Measurements from ENCODE around the gene PIK3AP1. TPM values are rescaled to one million over a fixed set of nuclear protein-coding genes. Genes with fewer than 3 reads are reported as not detected.

The PIK3AP1 gene
- polyA plus RNA-seq, 1 of the 3 experiments (the other 2 are of a cell fraction), result 0.07 TPM

DNA sequence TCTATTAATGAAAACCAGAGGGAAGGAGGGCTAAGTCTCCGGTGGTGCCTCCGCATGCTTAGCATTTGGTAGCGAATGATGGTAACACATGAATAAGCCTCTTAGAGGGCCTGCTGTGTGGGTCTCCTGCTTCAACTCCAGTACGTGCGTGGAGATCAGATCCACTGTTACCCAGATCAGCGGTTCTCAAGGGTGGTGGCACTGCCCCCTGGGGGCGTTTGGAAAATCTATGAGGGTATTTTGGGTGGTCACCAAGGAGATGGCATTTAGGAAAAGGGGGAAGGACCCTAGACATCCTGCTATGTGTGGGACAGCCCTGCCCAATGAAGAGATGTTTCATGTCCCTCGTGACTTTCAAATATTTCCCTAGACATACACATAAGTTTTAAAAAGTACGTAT lies 76.4 kb downstream of the PIK3AP1 start:
- no peaks in the 10 kb centered on the region for H3K9me3 ChIP-seq
- TF ChIP-seq, protein P1, sequence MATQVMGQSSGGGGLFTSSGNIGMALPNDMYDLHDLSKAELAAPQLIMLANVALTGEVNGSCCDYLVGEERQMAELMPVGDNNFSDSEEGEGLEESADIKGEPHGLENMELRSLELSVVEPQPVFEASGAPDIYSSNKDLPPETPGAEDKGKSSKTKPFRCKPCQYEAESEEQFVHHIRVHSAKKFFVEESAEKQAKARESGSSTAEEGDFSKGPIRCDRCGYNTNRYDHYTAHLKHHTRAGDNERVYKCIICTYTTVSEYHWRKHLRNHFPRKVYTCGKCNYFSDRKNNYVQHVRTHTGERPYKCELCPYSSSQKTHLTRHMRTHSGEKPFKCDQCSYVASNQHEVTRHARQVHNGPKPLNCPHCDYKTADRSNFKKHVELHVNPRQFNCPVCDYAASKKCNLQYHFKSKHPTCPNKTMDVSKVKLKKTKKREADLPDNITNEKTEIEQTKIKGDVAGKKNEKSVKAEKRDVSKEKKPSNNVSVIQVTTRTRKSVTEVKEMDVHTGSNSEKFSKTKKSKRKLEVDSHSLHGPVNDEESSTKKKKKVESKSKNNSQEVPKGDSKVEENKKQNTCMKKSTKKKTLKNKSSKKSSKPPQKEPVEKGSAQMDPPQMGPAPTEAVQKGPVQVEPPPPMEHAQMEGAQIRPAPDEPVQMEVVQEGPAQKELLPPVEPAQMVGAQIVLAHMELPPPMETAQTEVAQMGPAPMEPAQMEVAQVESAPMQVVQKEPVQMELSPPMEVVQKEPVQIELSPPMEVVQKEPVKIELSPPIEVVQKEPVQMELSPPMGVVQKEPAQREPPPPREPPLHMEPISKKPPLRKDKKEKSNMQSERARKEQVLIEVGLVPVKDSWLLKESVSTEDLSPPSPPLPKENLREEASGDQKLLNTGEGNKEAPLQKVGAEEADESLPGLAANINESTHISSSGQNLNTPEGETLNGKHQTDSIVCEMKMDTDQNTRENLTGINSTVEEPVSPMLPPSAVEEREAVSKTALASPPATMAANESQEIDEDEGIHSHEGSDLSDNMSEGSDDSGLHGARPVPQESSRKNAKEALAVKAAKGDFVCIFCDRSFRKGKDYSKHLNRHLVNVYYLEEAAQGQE (IDR thresholded peaks at IDR 0.05; ENCODE audit: low read depth, low read length), result no peak
- TF ChIP-seq, protein P2, sequence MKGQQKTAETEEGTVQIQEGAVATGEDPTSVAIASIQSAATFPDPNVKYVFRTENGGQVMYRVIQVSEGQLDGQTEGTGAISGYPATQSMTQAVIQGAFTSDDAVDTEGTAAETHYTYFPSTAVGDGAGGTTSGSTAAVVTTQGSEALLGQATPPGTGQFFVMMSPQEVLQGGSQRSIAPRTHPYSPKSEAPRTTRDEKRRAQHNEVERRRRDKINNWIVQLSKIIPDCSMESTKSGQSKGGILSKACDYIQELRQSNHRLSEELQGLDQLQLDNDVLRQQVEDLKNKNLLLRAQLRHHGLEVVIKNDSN (IDR thresholded peaks at IDR 0.05; ENCODE audit: borderline replicate concordance, low read depth), result no peak
- TF ChIP-seq, protein P3, sequence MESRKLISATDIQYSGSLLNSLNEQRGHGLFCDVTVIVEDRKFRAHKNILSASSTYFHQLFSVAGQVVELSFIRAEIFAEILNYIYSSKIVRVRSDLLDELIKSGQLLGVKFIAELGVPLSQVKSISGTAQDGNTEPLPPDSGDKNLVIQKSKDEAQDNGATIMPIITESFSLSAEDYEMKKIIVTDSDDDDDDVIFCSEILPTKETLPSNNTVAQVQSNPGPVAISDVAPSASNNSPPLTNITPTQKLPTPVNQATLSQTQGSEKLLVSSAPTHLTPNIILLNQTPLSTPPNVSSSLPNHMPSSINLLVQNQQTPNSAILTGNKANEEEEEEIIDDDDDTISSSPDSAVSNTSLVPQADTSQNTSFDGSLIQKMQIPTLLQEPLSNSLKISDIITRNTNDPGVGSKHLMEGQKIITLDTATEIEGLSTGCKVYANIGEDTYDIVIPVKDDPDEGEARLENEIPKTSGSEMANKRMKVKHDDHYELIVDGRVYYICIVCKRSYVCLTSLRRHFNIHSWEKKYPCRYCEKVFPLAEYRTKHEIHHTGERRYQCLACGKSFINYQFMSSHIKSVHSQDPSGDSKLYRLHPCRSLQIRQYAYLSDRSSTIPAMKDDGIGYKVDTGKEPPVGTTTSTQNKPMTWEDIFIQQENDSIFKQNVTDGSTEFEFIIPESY (IDR thresholded peaks at IDR 0.05; ENCODE audit: borderline replicate concordance, low read depth), result no peak
- no peak for TF ChIP-seq YY1 (IDR thresholded peaks at IDR 0.05; ENCODE audit: low read depth)
- TF ChIP-seq RFX5 (IDR thresholded peaks at IDR 0.05; ENCODE audit: low read length), result no peak
- TF ChIP-seq USF2 (IDR thresholded peaks at IDR 0.05; ENCODE audit: borderline replicate concordance, low read depth, low read length), result no peak
- no peak for TF ChIP-seq CHD2 (IDR thresholded peaks at IDR 0.05; ENCODE audit: low read length, partially characterized antibody)
- TF ChIP-seq TCF12 (IDR thresholded peaks at IDR 0.05), result no peak
- no peak for TF ChIP-seq NRF1 (IDR thresholded peaks at IDR 0.05; ENCODE audit: low read depth, low read length)
- no peak for TF ChIP-seq ELF1 (IDR thresholded peaks at IDR 0.05)
- TF ChIP-seq, protein P4, sequence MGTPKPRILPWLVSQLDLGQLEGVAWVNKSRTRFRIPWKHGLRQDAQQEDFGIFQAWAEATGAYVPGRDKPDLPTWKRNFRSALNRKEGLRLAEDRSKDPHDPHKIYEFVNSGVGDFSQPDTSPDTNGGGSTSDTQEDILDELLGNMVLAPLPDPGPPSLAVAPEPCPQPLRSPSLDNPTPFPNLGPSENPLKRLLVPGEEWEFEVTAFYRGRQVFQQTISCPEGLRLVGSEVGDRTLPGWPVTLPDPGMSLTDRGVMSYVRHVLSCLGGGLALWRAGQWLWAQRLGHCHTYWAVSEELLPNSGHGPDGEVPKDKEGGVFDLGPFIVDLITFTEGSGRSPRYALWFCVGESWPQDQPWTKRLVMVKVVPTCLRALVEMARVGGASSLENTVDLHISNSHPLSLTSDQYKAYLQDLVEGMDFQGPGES (IDR thresholded peaks at IDR 0.05; ENCODE audit: low read depth, low read length), result no peak
- no peaks in the 10 kb centered on the region for H4K20me1 ChIP-seq (ENCODE audit: insufficient read depth)
- H3K4me1 ChIP-seq (ENCODE audit: control insufficient read depth in 1 of 2, insufficient read depth in 2 of 2, low read depth in 1 of 2, low read length in 1 of 2), result peaks cover 0 to 4% of the 10 kb centered on the region in 2 experiments; a peak in 1 of 4 replicates
- H3F3A ChIP-seq (replicated peaks; ENCODE audit: insufficient read depth), result no peaks in the 10 kb centered on the region
- H3K9me2 ChIP-seq, result no peaks in the 10 kb centered on the region
- POLR2A ChIA-PET, result interaction anchor here (0.6 kb wide), 1 partner anchor 379 kb away, joined by 4 read pairs; no protein-coding TSS in a partner anchor
- DNase-seq, result no peak
- H3K4me3 ChIP-seq (ENCODE audit: low read depth in 2 of 2, low read length in 1 of 2), result no peak overlapping the region
- no peaks in the 10 kb centered on the region for H3K36me3 ChIP-seq (replicated peaks in 1 of 2; ENCODE audit: control insufficient read depth in 1 of 2, insufficient read depth in 2 of 2, low read length in 1 of 2)
- no peak overlapping the region for H3K4me2 ChIP-seq
- 68% methylated on average over 8 of the region's 9 CpGs for whole genome bisulfite sequencing (ENCODE audit: low lambda C conversion rate)
- no peaks in the 10 kb centered on the region; the same call in 1 of the 2 replicates for H3K27me3 ChIP-seq (ENCODE audit: insufficient read depth)
- no peak overlapping the region for H3K9ac ChIP-seq
- CTCF ChIA-PET, result interaction anchor here (0.9 kb wide), 1 partner anchor 183 kb away, joined by 4 read pairs; no protein-coding TSS in a partner anchor
- H3K27ac ChIP-seq (ENCODE audit: low read depth in 2 of 2, low read length in 1 of 2), result no peak overlapping the region
- H2AFZ ChIP-seq (ENCODE audit: low read depth), result no peak overlapping the region
- H3K79me2 ChIP-seq (ENCODE audit: insufficient read depth), result no peaks in the 10 kb centered on the region
